K562 (cell line): ENCODE measurements around the gene SHISA5. TPM values are rescaled to one million over a fixed set of nuclear protein-coding genes. Genes with fewer than 3 reads are reported as not detected.

Experiments used
- FUS ChIP-seq: fragments of 200-400 bp; formaldehyde crosslinking; optimal IDR thresholded peaks from 2 replicates; pipeline ENCODE3; 2017; ENCODE audit warnings: low read depth, low read length
- KLF16 ChIP-seq: IDR thresholded peaks from 2 replicates; pipeline ENCODE4 v1.6.1; 2016; ENCODE audit warnings: antibody characterized with exemption
- MAFG ChIP-seq: fragments of 450-650 bp; conservative IDR thresholded peaks from 2 replicates; pipeline ENCODE4 v1.6.1; 2016; ENCODE audit warnings: missing genetic modification characterization, missing compliant biosample characterization
- MAZ ChIP-seq, 2 experiments: fragments of 450-650 bp in 1 of 2; sonication (generic) in 1 of 2; formaldehyde crosslinking; IDR thresholded peaks in 1 of 2; conservative IDR thresholded peaks in 1 of 2; 2 replicates each; pipeline versions ENCODE4 v1.4.0 to v1.5.0; 2020; ENCODE audit warnings: mild to moderate bottlenecking in 1 of 2, missing genetic modification reagents in 1 of 2
- NFIC ChIP-seq: fragments of 450-650 bp; IDR thresholded peaks from 2 replicates; pipeline ENCODE4 v1.6.1; 2017; ENCODE audit warnings: mild to moderate bottlenecking, inconsistent platforms
- PHB2 ChIP-seq: fragments of 450-650 bp; IDR thresholded peaks from 2 replicates; pipeline ENCODE4 v1.6.1; 2017; ENCODE audit warnings: low read depth
- RFX1 ChIP-seq: fragments of 450-650 bp; IDR thresholded peaks from 2 replicates; pipeline ENCODE4 v1.6.1; 2016; ENCODE audit warnings: mild to moderate bottlenecking, moderate library complexity
- SNIP1 ChIP-seq: fragments of 450-650 bp; IDR thresholded peaks from 2 replicates; pipeline ENCODE4 v1.7.1; 2017; ENCODE audit warnings: low read depth, mild to moderate bottlenecking
- TEAD1 ChIP-seq, 2 experiments: fragments of 450-650 bp in 1 of 2; sonication (generic) in 1 of 2; formaldehyde crosslinking; IDR thresholded peaks; 2 replicates each; pipeline versions ENCODE4 v1.4.0 to v1.8.0; 2020 to 2022; ENCODE audit warnings: mild to moderate bottlenecking in 2 of 2, missing genetic modification reagents in 1 of 2
- ZNF551 ChIP-seq: fragments of 250-450 bp; sonication (Bioruptor Pico); IDR thresholded peaks from 2 replicates; pipeline ENCODE4 v1.5.0; 2021; ENCODE audit warnings: mild to moderate bottlenecking, moderate library complexity
- ZNF668 ChIP-seq: fragments of 250-450 bp; sonication (Bioruptor Pico); IDR thresholded peaks from 2 replicates; pipeline ENCODE4 v1.8.0; 2022; ENCODE audit warnings: mild to moderate bottlenecking, inconsistent platforms
- polyA plus RNA-seq, 8 experiments: library from polyadenylated mRNA; depleted of rRNA in 4 of 8; stranded (reverse) in 5 of 8; unstranded in 3 of 8; fragments of >200 nt; fragmentation: Nextera tagmentation in 2 of 8; fragmentation: Illumina TruSeq in 1 of 8; extraction: Ambion mirVana in 2 of 8; extraction: Trizol in 1 of 8; gene quantifications; 2 replicates each; pipeline versions ENCODE4 v1.2.1 to v1.2.3, GENCODE V29; 2011 to 2014; ENCODE audit warnings: inconsistent platforms in 1 of 8, missing spikeins in 1 of 8
- total RNA-seq, 7 experiments: library from RNA; depleted of rRNA in 6 of 7; stranded (reverse); fragments of >200 nt in 6 of 7; fragmentation: Illumina TruSeq in 2 of 7; extraction: Trizol in 2 of 7; gene quantifications; 2 replicates each; pipeline versions ENCODE4 v1.2.1 to v1.2.3, GENCODE V29; 2011 to 2021; ENCODE audit warnings: low replicate concordance in 1 of 7
- TF ChIP-seq, protein P1 (sequence below): sonication (generic); formaldehyde crosslinking; IDR thresholded peaks from 2 replicates; pipeline ENCODE4 v1.8.0; 2022; ENCODE audit warnings: mild to moderate bottlenecking, missing genetic modification reagents, borderline replicate concordance
- TF ChIP-seq, protein P2 (sequence below): fragments of 250-450 bp; sonication (Bioruptor Pico); IDR thresholded peaks from 2 replicates; pipeline ENCODE4 v1.8.0; 2021; ENCODE audit warnings: borderline replicate concordance, mild to moderate bottlenecking, moderate library complexity; ENCODE audit not compliant: poor library complexity, severe bottlenecking
- TF ChIP-seq, protein P3 (sequence below): fragments of 250-450 bp; sonication (Bioruptor Pico); IDR thresholded peaks from 2 replicates; pipeline ENCODE4 v1.4.0; 2020; ENCODE audit warnings: mild to moderate bottlenecking, moderate library complexity
- TF ChIP-seq, protein P4 (sequence below): fragments of 450-650 bp; IDR thresholded peaks from 2 replicates; pipeline ENCODE4 v1.6.1; 2017; ENCODE audit warnings: mild to moderate bottlenecking, moderate library complexity
- TF ChIP-seq, protein P5 (sequence below): fragments of 450-650 bp; IDR thresholded peaks from 2 replicates; pipeline ENCODE4 v1.6.1; 2017; ENCODE audit warnings: antibody characterized with exemption
- TF ChIP-seq, protein P6 (sequence below): fragments of 450-650 bp; formaldehyde crosslinking; conservative IDR thresholded peaks from 2 replicates; pipeline ENCODE4 v1.4.0; 2022; ENCODE audit warnings: mild to moderate bottlenecking, missing genetic modification characterization

The SHISA5 gene
- total and polyA plus RNA-seq, 9 of the 15 experiments (the other 6 are each of a cell fraction or from before 2014, with no cell fraction given) = 8.4 to 85.8 (median 56.1) TPM

DNA sequence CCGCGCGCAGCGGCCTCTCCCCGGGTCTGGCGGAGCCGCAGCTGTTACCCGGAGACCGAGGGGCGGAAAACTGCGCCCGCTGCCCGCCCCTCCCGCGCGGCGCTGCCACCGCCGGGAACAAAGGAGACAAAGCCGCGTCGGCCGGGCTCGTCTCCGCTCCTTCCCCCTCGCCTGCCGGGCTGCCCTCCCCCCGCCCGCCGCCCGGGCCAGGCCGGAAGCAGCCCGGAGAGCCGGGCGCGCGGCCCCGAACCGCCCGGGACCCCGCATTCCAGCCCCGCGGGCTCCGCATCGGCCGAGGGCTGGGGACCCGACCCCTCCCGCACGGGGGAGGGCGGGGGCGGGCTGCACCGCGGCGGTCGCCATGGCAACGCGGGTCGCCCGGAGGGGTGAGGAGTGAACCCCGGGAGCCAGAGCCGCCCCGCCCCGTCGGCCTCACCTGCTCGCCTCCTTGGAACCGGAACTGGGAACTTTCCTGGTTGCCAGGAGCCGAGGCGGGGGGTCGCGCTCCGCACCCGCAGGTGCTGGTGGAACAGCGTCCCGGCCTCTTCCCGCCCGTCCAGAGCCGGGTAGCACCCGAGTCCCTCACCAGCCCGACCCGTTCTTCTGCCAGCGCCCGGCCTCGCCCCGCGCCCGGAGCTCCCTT lies 74.5 kb downstream of the SHISA5 start (continued):
- TF ChIP-seq, protein P1, sequence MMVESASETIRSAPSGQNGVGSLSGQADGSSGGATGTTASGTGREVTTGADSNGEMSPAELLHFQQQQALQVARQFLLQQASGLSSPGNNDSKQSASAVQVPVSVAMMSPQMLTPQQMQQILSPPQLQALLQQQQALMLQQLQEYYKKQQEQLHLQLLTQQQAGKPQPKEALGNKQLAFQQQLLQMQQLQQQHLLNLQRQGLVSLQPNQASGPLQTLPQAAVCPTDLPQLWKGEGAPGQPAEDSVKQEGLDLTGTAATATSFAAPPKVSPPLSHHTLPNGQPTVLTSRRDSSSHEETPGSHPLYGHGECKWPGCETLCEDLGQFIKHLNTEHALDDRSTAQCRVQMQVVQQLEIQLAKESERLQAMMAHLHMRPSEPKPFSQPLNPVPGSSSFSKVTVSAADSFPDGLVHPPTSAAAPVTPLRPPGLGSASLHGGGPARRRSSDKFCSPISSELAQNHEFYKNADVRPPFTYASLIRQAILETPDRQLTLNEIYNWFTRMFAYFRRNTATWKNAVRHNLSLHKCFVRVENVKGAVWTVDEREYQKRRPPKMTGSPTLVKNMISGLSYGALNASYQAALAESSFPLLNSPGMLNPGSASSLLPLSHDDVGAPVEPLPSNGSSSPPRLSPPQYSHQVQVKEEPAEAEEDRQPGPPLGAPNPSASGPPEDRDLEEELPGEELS (CRISPR knock-in tag) = no peak
- TF ChIP-seq SNIP1 (no peak), TEAD1 (CRISPR knock-in tag; IDR thresholded peaks at IDR 0.05) (no peak), ZNF551 (CRISPR knock-in tag) (no peak), PHB2 (no peak), NFIC (no peak), RFX1 (peak; percentile 89), MAZ (CRISPR knock-in tag; conservative IDR thresholded peaks at IDR 0.05 in 1 of 2, IDR thresholded peaks at IDR 0.05 in 1 of 2) (peak in 1 of 2 experiments; percentile 74; a peak in 2 of 4 replicates), ZNF668 (CRISPR knock-in tag) (no peak), FUS (no peak), KLF16 (no peak), MAFG (tag) (no peak)
- TF ChIP-seq, protein P2, sequence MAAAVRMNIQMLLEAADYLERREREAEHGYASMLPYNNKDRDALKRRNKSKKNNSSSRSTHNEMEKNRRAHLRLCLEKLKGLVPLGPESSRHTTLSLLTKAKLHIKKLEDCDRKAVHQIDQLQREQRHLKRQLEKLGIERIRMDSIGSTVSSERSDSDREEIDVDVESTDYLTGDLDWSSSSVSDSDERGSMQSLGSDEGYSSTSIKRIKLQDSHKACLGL (CRISPR knock-in tag) = no peak
- TF ChIP-seq, protein P3, sequence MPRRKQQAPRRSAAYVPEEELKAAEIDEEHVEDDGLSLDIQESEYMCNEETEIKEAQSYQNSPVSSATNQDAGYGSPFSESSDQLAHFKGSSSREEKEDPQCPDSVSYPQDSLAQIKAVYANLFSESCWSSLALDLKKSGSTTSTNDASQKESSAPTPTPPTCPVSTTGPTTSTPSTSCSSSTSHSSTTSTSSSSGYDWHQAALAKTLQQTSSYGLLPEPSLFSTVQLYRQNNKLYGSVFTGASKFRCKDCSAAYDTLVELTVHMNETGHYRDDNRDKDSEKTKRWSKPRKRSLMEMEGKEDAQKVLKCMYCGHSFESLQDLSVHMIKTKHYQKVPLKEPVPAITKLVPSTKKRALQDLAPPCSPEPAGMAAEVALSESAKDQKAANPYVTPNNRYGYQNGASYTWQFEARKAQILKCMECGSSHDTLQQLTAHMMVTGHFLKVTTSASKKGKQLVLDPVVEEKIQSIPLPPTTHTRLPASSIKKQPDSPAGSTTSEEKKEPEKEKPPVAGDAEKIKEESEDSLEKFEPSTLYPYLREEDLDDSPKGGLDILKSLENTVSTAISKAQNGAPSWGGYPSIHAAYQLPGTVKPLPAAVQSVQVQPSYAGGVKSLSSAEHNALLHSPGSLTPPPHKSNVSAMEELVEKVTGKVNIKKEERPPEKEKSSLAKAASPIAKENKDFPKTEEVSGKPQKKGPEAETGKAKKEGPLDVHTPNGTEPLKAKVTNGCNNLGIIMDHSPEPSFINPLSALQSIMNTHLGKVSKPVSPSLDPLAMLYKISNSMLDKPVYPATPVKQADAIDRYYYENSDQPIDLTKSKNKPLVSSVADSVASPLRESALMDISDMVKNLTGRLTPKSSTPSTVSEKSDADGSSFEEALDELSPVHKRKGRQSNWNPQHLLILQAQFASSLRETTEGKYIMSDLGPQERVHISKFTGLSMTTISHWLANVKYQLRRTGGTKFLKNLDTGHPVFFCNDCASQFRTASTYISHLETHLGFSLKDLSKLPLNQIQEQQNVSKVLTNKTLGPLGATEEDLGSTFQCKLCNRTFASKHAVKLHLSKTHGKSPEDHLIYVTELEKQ (CRISPR knock-in tag) = no peak
- TF ChIP-seq, protein P4, sequence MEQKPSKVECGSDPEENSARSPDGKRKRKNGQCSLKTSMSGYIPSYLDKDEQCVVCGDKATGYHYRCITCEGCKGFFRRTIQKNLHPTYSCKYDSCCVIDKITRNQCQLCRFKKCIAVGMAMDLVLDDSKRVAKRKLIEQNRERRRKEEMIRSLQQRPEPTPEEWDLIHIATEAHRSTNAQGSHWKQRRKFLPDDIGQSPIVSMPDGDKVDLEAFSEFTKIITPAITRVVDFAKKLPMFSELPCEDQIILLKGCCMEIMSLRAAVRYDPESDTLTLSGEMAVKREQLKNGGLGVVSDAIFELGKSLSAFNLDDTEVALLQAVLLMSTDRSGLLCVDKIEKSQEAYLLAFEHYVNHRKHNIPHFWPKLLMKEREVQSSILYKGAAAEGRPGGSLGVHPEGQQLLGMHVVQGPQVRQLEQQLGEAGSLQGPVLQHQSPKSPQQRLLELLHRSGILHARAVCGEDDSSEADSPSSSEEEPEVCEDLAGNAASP = no peak
- TF ChIP-seq, protein P5, sequence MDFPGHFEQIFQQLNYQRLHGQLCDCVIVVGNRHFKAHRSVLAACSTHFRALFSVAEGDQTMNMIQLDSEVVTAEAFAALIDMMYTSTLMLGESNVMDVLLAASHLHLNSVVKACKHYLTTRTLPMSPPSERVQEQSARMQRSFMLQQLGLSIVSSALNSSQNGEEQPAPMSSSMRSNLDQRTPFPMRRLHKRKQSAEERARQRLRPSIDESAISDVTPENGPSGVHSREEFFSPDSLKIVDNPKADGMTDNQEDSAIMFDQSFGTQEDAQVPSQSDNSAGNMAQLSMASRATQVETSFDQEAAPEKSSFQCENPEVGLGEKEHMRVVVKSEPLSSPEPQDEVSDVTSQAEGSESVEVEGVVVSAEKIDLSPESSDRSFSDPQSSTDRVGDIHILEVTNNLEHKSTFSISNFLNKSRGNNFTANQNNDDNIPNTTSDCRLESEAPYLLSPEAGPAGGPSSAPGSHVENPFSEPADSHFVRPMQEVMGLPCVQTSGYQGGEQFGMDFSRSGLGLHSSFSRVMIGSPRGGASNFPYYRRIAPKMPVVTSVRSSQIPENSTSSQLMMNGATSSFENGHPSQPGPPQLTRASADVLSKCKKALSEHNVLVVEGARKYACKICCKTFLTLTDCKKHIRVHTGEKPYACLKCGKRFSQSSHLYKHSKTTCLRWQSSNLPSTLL = no peak
- TF ChIP-seq, protein P6, sequence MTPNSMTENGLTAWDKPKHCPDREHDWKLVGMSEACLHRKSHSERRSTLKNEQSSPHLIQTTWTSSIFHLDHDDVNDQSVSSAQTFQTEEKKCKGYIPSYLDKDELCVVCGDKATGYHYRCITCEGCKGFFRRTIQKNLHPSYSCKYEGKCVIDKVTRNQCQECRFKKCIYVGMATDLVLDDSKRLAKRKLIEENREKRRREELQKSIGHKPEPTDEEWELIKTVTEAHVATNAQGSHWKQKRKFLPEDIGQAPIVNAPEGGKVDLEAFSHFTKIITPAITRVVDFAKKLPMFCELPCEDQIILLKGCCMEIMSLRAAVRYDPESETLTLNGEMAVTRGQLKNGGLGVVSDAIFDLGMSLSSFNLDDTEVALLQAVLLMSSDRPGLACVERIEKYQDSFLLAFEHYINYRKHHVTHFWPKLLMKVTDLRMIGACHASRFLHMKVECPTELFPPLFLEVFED (CRISPR knock-in tag) = no peak
